Measurements from ENCODE around the gene VSIR.

The VSIR gene

GRCh38 chr10:71782221-71782916 lies 9.0 kb upstream of the VSIR start:
- no peak for DNase-seq

GRCh38 chr10:71780719-71781118 lies 7.4 kb upstream of the VSIR start:
- no peak for DNase-seq

- DNase-seq = no peak
Measured at GRCh38 chr10:71780156-71780555, 6.8 kb upstream of the VSIR start.

GRCh38 chr10:71779641-71780040 lies 6.3 kb upstream of the VSIR start:
- DNase-seq = no peak

- DNase-seq = no peak
Measured at GRCh38 chr10:71778071-71778825, 4.9 kb upstream of the VSIR start.

- no peak for DNase-seq
Measured at GRCh38 chr10:71777213-71777985, 4.1 kb upstream of the VSIR start.

GRCh38 chr10:71776481-71776925 lies 3.2 kb upstream of the VSIR start:
- DNase-seq = no peak

GRCh38 chr10:71774916-71775702 lies 1.8 kb upstream of the VSIR start:
- no peak for DNase-seq

GRCh38 chr10:71772832-71773220 lies 494 bp downstream of the VSIR start:
- no peak for DNase-seq

- no peak for DNase-seq
Measured at GRCh38 chr10:71771821-71772617, 1.3 kb downstream of the VSIR start.

- DNase-seq = no peak
Measured at GRCh38 chr10:71771204-71771603, 2.1 kb downstream of the VSIR start.

GRCh38 chr10:71770789-71771188 lies 2.5 kb downstream of the VSIR start:
- no peak for DNase-seq

- DNase-seq = no peak
Measured at GRCh38 chr10:71770255-71770654, 3.1 kb downstream of the VSIR start.

- DNase-seq = no peak
Measured at GRCh38 chr10:71769279-71769823, 4.0 kb downstream of the VSIR start.

- DNase-seq = no peak
Measured at GRCh38 chr10:71767420-71768035, 5.8 kb downstream of the VSIR start.

- DNase-seq = no peak
Measured at GRCh38 chr10:71766717-71767419, 6.5 kb downstream of the VSIR start.

GRCh38 chr10:71765906-71766716 lies 7.2 kb downstream of the VSIR start:
- no peak for DNase-seq

GRCh38 chr10:71765176-71765904 lies 8.0 kb downstream of the VSIR start:
- DNase-seq = no peak

Measured in NCI-H2227 treated with DMSO at 0.1 percent for 48 hours (cell line).